Esophagus muscularis mucosa (tissue), 3 donors: ENCODE measurements around the gene ZIC4.

Source experiments
- CTCF ChIP-seq, 3 experiments: fragments of 200-600 bp in 2 of 3; fragments of 450-650 bp in 1 of 3; sonication (generic) in 2 of 3; IDR thresholded peaks; one replicate each; pipeline ENCODE4 v1.5.1; 2017 to 2019; ENCODE audit warnings: antibody characterized with exemption in 3 of 3, mild to moderate bottlenecking in 2 of 3, moderate library complexity in 1 of 3
- POLR2A ChIP-seq: fragments of 450-650 bp; IDR thresholded peaks from one replicate; pipeline ENCODE4 v1.6.1; 2017; ENCODE audit warnings: antibody characterized with exemption, moderate library complexity, mild to moderate bottlenecking, low read depth
- POLR2AphosphoS5 ChIP-seq, 2 donors: sonication (generic); formaldehyde crosslinking; IDR thresholded peaks; one replicate each; pipeline ENCODE4 v1.6.1; 2017; ENCODE audit warnings: antibody characterized with exemption in 2 of 2

GRCh38 chr3:147422196-147422595 lies 15.9 kb upstream of the ZIC4 start:
- no peak for TF ChIP-seq CTCF (IDR thresholded peaks at IDR 0.05)
- no peak for TF ChIP-seq POLR2AphosphoS5 (IDR thresholded peaks at IDR 0.05)
- no peak for TF ChIP-seq POLR2A
